T-helper 17 cell (primary cell): ENCODE data around the gene PIGS. TPM values are rescaled to one million over a fixed set of nuclear protein-coding genes. Genes with fewer than 3 reads are reported as not detected.

Source experiments
- ATAC-seq: fragments of 150-1000 bp; cut with Tn5 transposase; 2 replicates; pipeline ENCODE4 v1.10.0; 2021; ENCODE audit warnings: mild to moderate bottlenecking, moderate library complexity
- DNase-seq, 3 donors: peaks; one replicate each; pipeline versions ENCODE4 v3.0.0 to v3.0.0-alpha.2; 2020 to 2021
- H3K9me3 ChIP-seq: one replicate; pipeline ENCODE4 v1.7.0; 2013; ENCODE audit warnings: low read length, mild to moderate bottlenecking; ENCODE audit not compliant: control insufficient read depth, poor library complexity, severe bottlenecking
- H3K27ac Mint-ChIP-seq: one replicate; pipeline ENCODE4 v1.8.0; 2022; ENCODE audit warnings: mild to moderate bottlenecking, moderate library complexity, mixed read lengths
- H3K27me3 Mint-ChIP-seq: one replicate; pipeline ENCODE4 v1.8.0; 2022; ENCODE audit warnings: mixed read lengths
- H3K36me3 Mint-ChIP-seq: one replicate; pipeline ENCODE4 v1.8.0; 2022; ENCODE audit warnings: low read depth, mixed read lengths
- H3K4me1 Mint-ChIP-seq: one replicate; pipeline ENCODE4 v1.8.0; 2022; ENCODE audit warnings: mild to moderate bottlenecking, mixed read lengths
- H3K4me3 Mint-ChIP-seq: one replicate; pipeline ENCODE4 v1.8.0; 2022; ENCODE audit warnings: mild to moderate bottlenecking, moderate library complexity, mixed read lengths
- total RNA-seq, 4 donors: library from RNA in 2 of 4; stranded (reverse) in 2 of 4; gene quantifications; one replicate each; pipeline ENCODE4 v1.2.3 and lab custom pipeline; 2022 to 2026

PIGS gene
- total RNA-seq, 2 donors from 2014 or later, result 44.5 to 50.9 TPM

DNA sequence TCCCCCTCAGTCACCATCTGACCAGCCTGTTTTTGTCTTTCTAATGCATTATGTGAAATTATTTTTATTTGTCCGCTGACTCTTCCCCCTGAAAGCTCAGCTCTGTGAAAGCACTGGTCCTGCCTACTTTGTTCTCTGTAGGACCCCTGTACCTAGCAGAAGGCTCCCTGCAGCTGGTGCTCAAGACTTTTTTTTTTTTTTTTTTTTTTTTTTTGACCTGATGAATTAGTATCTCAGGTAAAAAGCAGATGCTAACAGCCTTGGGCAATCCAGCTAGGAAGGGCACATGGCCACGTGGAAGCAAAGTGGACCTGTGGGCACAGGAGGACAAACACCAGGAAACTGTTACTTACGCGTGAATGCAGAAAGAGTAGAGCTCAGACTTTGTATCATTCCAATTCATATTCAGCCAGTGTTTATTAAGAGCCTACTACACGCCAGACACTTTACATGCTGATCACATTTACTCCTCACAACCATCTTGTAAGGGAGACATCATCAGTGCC is 18.3 kb downstream of the PIGS start:
- DNase-seq (no peak), ATAC-seq (no peak)
- H3K9me3 ChIP-seq, result no peaks in the 10 kb centered on the region
- H3K27ac Mint-ChIP-seq, result peak overlapping the region; percentile 83
- peaks cover 47% of the 10 kb centered on the region for H3K4me1 Mint-ChIP-seq
- H3K36me3 Mint-ChIP-seq, result peaks cover 9% of the 10 kb centered on the region
- no peaks in the 10 kb centered on the region for H3K27me3 Mint-ChIP-seq
- peak overlapping the region; percentile 99 for H3K4me3 Mint-ChIP-seq

DNA sequence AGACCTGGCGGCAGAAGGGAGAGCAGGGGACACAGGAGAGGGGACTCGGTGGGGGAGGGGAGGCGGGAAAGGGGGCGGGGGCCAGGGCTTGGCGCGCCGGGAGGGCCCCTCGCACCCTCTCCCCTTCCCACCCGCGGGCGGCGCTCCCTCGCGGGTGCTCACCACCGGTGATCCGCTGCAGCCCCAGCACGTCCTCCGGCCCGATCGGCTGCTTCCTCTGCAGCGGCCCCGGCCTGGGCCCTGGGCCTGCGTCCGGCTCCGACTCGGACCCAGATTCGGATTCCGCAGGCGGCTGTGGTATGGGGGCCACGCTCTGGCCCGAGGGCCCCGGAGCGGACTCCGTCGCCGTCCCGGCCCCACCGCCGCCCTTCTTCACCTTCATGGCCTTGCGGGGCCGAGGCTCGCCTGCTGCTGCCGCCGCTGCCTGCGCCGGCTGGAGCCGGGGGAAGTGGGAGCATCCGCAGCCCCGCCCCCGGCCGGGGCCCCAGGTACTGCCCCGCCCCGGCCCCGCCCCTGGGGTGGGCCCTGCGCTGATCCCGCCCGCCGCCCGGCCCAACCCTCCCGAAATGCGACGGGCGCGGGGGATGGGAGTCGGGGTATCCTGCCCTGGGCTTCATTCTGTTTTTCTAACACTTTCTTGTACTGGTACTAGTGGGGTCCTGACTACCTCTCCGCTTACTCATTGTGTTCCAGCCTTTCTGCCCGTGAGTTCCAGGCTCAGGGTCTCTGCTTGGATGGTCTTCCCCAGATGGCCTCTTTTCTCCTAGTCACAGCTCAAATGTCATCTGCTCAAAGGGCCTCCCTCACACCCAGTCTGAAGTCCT is 18.9 kb downstream of the PIGS start, which contains the start of gene UNC119:
Gene UNC119 (minus strand): TSS at position 449 of the 824 bp plus-strand sequence. CDS start 67 bp downstream, at position 382.
- ATAC-seq, result peak; percentile 67
- peaks cover 9% of the 10 kb centered on the region for H3K36me3 Mint-ChIP-seq
- peaks cover 50% of the 10 kb centered on the region for H3K4me1 Mint-ChIP-seq

DNA sequence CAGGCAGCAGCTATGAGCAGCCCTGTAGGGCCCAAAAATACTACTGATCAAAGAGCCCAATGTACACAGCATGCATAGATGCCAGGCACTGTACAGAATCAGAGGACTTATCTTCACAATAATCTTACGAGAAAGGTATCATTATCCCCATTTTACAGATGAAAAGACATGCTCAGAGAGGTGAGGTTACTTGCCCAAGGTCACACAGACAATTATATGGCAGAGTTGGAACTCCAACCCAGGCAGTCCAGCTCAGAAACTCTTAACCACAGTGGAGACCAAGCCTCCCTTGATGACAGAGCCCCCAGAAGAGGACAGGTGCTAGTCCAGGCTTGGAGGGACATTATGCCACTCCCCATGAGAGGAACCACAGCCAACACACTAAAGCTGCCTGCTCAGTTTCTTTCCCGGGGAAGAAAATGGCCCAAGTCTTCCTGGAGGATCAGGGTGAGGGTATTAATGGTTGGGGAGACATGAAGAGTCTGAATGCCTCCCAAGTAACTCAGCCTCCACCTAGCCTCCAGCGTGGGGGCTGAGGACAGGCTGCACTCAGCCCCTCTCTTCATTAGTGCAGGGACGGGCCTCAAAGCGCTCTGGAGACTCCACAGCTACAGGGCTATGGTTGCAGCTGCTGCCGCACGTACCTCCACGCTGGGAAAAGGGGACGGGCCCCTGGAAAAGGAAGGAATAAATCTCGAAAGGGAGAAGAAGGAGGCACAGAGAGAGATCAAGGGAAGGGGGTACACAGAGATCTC is 19.7 kb downstream of the PIGS start:
- ATAC-seq, result no peak
- H3K36me3 Mint-ChIP-seq, result peaks cover 9% of the 10 kb centered on the region
- no peak for DNase-seq

More for the DNA sequence above, 18.9 kb downstream of the PIGS start, which contains the start of gene UNC119:
- Mint-ChIP-seq H3K27me3 (no peaks in the 10 kb centered on the region), H3K27ac (peak within 1 kb of the TSS; percentile 98), H3K4me3 (peak within 1 kb of the TSS; percentile 99)
- DNase-seq, result peak; percentile 67 to 85 (median 80)
- no peaks in the 10 kb centered on the region for H3K9me3 ChIP-seq

DNA sequence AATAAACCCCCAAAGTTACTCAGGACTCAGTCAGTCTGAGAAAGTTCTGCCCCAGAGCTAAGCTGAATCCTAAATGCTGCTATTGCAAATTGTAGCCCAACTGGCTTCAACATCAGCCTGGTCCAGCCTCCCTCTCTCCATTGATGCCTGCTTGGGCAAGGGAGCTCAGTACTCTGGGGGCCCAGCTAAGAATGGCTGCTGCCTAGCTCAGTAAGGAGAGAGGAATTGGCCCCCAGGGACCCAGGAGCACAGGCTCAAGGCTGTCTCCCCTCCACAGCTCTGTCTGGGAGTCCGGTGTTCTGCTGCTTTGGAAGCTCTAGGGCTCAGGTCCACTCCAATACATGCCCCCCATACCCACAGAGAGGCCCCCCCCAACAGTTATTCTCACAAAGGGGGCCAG is 20.5 kb downstream of the PIGS start:
- H3K4me3 Mint-ChIP-seq, result peak overlapping the region; percentile 99

More for the DNA sequence above, 19.7 kb downstream of the PIGS start:
- peak overlapping the region; percentile 99 for H3K4me3 Mint-ChIP-seq
- peak overlapping the region; percentile 98 for H3K27ac Mint-ChIP-seq
- no peaks in the 10 kb centered on the region for H3K27me3 Mint-ChIP-seq
- H3K9me3 ChIP-seq, result no peaks in the 10 kb centered on the region
- H3K4me1 Mint-ChIP-seq, result peaks cover 50% of the 10 kb centered on the region

DNA sequence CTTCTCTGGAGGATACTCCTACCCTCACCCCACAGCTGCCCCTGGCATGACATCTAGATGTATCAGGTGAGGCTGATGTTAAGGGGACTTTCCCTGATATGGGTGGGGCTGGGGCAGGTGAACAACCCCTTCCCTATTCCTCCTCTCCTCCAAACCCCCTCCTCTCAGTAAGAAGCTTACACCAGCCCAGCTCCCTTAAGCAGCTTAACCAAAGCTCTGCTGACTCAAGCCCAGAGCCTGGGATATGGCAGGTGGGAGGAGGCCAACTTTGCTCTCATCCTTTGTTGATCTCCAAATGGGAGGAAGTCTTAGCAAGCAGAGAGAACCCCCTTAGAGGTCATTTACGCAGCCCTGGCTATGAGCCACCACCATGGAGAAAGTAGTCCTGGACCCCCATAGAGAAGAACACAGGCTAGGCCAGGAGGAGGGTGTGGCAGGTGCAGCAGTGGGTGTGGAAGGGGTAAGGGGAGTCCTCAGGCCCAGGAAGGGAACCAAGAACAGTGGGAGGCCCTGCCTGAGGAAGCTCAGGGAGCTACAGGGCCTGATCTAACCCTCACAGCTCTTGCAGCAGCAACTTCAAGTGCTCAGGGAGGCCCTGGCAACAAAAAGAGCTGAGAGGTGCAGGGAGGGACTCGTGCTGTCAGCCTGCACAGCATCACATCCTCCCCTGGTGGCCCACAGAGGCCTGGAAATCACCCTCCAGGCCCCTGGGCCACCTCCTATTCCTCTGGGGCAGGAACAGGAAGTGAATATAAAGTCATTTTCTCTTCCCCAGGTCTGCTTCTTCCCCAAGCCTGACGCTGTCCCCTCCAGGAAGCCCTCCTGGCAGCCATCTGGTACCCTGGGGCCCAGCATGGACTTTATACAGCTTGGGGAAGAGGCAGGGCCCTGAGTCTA is 21.8 kb downstream of the PIGS start:
- H3K9me3 ChIP-seq, result no peaks in the 10 kb centered on the region
- Mint-ChIP-seq H3K4me3 (peak overlapping the region; percentile 60), H3K27ac (peak overlapping the region; percentile 98), H3K36me3 (peaks cover 10% of the 10 kb centered on the region), H3K27me3 (no peaks in the 10 kb centered on the region), H3K4me1 (peaks cover 53% of the 10 kb centered on the region)
- DNase-seq (peak; percentile 60 to 69 (median 69)), ATAC-seq (peak; percentile 91)

More for the DNA sequence above, 20.5 kb downstream of the PIGS start:
- ATAC-seq (no peak), DNase-seq (no peak)
- peaks cover 4% of the 10 kb centered on the region for H3K36me3 Mint-ChIP-seq
- no peaks in the 10 kb centered on the region for H3K27me3 Mint-ChIP-seq
- peaks cover 50% of the 10 kb centered on the region for H3K4me1 Mint-ChIP-seq
- H3K9me3 ChIP-seq, result no peaks in the 10 kb centered on the region
- H3K27ac Mint-ChIP-seq, result peak overlapping the region; percentile 98

DNA sequence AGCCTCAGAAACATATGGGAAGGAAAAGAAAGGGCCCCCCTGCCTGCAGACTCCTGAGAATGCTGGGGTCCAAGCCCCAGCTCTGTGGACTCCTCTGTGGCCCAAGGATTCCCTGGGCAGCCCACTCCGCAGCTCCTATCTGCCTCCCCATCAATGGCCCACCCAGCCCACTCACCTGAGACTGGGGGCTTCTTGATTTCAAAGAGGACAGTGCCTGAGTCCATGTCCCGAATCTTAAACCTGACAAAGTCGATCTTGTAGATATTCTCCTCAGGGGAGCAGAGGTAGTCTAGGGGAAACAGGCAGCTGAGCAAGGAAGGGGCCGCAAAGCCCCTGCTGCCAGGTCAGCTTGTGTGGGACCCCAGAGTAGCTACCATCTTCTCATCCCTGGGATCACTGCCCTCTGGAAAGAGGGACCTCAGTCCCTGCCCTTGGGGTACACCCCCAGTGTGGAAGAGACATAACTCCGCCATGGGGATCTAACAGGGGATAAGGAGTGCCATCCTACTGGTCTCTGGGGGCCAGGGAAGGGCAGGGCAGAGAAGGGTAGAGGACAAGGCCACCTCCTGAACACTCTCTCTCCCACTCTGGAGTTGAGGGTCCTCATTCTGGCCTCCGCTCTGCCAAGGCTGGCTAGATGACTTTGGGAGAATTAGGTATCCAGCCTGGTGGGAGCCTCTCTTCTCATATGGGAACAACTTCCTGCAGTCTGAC is 22.8 kb downstream of the PIGS start:
- H3K9me3 ChIP-seq, result no peaks in the 10 kb centered on the region
- Mint-ChIP-seq H3K4me1 (peaks cover 51% of the 10 kb centered on the region), H3K4me3 (peak overlapping the region; percentile 74), H3K27ac (peak overlapping the region; percentile 98), H3K36me3 (peaks cover 7% of the 10 kb centered on the region), H3K27me3 (no peaks in the 10 kb centered on the region)
- DNase-seq (no peak), ATAC-seq (no peak)

DNA sequence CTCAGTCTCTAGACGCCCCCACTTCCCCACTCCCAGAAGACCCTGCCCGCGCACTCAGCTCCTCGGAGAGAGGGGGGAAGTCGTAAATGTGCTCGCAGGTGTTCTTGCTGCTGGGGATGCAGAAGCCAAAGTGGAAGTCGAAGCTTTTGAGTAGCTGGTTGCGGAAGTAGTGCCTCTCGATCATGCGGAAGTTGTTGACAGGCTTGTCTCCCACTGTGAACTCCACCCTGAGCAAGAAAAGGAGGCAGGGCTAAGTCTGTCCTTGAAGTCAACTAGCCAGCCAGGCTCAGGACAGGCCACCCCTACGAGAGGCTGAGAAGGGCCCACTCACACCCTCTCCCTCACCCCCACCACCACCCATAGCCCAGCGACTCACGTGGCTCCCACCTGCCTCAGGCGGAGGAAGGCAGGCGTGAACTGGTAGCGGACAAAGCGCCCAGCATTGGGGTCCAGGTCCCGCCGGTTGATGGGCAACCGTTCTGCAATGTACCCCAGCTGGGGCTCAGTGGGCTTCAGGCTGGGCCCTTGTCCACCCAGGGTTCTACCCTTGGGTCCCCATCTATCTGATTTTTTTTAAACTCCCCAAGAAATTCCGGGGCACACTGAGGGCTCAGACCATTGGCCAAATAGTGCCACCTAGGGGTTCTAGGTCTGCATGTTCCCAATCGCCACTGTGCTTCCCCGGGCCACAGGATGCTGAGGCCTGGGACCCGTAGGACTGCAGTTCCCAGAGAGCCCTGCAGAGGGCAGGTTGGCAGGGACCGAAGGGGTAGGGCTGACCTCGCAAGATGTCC is 23.5 kb downstream of the PIGS start:
- Mint-ChIP-seq H3K27ac (peak overlapping the region; percentile 98), H3K4me3 (peak overlapping the region; percentile 74), H3K36me3 (peaks cover 6% of the 10 kb centered on the region), H3K4me1 (peaks cover 46% of the 10 kb centered on the region), H3K27me3 (no peaks in the 10 kb centered on the region)
- ATAC-seq (peak; percentile 25), DNase-seq (peak in 2 of 3 donors; percentile 27 to 53)
- no peaks in the 10 kb centered on the region for H3K9me3 ChIP-seq

DNA sequence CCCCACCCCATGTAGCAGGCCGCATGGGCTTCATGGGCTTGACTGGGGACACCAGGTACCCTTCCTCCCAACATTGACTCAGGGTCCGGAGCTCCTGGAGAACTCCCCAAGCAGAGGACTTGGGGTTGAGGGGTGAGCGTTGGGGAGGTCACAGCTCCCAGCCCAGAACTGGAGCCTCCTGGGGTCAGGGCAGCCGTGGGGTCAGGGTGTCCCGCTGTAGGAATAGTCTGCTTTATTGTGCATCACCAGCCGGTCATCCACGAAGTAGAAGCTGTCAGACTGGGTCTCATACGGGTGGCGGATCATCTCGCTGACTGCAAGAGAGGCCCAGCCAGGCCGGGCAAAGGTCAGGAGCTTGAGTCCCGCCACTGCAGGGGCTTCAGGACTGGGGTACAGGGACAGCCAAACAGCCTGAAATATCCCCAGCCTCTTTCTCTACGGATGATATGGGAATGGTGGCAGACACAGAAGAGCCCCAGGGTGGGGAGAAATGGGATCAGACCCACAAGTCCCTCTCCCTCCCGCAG is 24.2 kb downstream of the PIGS start:
- H3K9me3 ChIP-seq, result no peaks in the 10 kb centered on the region
- H3K27ac Mint-ChIP-seq, result peak overlapping the region; percentile 98
- H3K4me3 Mint-ChIP-seq, result peak overlapping the region; percentile 74
- ATAC-seq, result no peak
- peaks cover 6% of the 10 kb centered on the region for H3K36me3 Mint-ChIP-seq
- H3K4me1 Mint-ChIP-seq, result peaks cover 44% of the 10 kb centered on the region
- DNase-seq, result no peak
- H3K27me3 Mint-ChIP-seq, result no peaks in the 10 kb centered on the region

DNA sequence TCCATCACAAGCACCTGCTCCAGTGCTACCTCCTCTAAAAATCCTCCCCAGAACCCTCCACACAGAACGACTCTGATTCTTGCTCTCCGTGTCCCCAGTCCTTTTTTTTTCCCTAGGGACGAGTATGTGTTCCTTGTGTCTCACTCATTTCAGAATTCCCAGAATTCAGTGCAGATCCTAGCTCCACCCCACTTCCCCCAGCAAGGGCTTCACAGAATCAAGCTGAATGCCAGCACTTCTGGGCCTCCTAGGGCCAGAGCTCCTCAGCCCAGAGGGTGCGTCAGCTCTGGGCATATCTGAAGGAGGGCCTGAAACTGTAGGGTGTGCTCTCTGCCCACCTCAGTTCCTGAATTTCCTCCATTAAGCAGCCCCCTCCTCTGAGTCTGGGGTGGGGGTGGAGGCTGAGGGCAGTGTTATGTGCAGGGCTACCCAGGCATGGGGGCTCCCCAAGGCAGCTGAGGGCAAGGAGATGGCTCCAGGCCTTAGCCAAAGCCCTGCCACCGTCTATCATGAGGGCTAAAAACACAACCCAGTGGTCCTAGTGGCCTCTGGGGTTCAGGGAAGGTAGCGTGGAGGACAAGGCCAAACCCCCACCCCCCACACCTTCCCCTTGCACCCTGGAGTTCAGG is 25.4 kb downstream of the PIGS start:
- Mint-ChIP-seq H3K27ac (peak overlapping the region; percentile 62), H3K27me3 (no peaks in the 10 kb centered on the region), H3K36me3 (peaks cover 6% of the 10 kb centered on the region), H3K4me3 (no peak overlapping the region), H3K4me1 (peaks cover 33% of the 10 kb centered on the region)
- ATAC-seq, result no peak
- no peak for DNase-seq
- no peaks in the 10 kb centered on the region for H3K9me3 ChIP-seq

DNA sequence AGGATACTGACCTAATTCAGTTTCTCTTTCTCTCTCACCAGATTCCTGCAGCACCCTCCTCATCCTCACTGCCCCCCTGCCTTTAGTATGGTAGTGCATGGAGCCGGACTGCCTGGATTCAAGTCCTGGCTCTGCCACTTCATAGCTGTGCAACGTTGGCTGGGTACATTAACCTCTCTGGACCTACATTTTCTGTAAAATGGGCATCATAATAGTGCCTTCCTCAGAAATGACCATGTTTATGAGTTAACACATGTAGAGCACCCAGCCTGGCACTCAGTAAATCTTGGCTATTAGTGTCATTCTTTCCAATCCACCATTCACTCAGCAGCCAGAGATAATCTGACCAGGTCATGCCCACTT is 26.2 kb downstream of the PIGS start:
- DNase-seq (no peak), ATAC-seq (no peak)
- Mint-ChIP-seq H3K27me3 (no peaks in the 10 kb centered on the region), H3K36me3 (peaks cover 6% of the 10 kb centered on the region), H3K4me1 (peaks cover 26% of the 10 kb centered on the region), H3K27ac (peak overlapping the region; percentile 62), H3K4me3 (peak overlapping the region; percentile 52)
- H3K9me3 ChIP-seq, result no peaks in the 10 kb centered on the region
